ENCODE results near the gene CAPG. TPM values are rescaled to one million over a fixed set of nuclear protein-coding genes. Genes with fewer than 3 reads are reported as not detected.

CAPG gene
- total and polyA plus RNA-seq, 9 of the 15 experiments (the other 6 are each of a cell fraction or from before 2014, with no cell fraction given), result 10.6 to 90.4 (median 56.0) TPM

- TF ChIP-seq, protein P1, sequence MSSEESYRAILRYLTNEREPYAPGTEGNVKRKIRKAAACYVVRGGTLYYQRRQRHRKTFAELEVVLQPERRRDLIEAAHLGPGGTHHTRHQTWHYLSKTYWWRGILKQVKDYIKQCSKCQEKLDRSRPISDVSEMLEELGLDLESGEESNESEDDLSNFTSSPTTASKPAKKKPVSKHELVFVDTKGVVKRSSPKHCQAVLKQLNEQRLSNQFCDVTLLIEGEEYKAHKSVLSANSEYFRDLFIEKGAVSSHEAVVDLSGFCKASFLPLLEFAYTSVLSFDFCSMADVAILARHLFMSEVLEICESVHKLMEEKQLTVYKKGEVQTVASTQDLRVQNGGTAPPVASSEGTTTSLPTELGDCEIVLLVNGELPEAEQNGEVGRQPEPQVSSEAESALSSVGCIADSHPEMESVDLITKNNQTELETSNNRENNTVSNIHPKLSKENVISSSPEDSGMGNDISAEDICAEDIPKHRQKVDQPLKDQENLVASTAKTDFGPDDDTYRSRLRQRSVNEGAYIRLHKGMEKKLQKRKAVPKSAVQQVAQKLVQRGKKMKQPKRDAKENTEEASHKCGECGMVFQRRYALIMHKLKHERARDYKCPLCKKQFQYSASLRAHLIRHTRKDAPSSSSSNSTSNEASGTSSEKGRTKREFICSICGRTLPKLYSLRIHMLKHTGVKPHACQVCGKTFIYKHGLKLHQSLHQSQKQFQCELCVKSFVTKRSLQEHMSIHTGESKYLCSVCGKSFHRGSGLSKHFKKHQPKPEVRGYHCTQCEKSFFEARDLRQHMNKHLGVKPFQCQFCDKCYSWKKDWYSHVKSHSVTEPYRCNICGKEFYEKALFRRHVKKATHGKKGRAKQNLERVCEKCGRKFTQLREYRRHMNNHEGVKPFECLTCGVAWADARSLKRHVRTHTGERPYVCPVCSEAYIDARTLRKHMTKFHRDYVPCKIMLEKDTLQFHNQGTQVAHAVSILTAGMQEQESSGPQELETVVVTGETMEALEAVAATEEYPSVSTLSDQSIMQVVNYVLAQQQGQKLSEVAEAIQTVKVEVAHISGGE (CRISPR knock-in tag; IDR thresholded peaks at IDR 0.05), result peak in 1 of 3 experiments; percentile 75; a peak in 3 of 6 replicates
- TF ChIP-seq MYC (IDR thresholded peaks at IDR 0.05; ENCODE audit: low read depth, low read length) (peak; percentile 96), MYC (CRISPR knock-in tag; IDR thresholded peaks at IDR 0.05; ENCODE audit: borderline replicate concordance, low read depth) (peak; percentile 90), SMARCC2 (IDR thresholded peaks at IDR 0.05; ENCODE audit: low read depth) (no peak), FOXM1 (IDR thresholded peaks at IDR 0.05; ENCODE audit: low read depth) (no peak), FOXM1 (CRISPR knock-in tag; IDR thresholded peaks at IDR 0.05; ENCODE audit: low read depth) (peak; percentile 28; the same call in 1 of the 2 replicates), ZNF184 (CRISPR knock-in tag; IDR thresholded peaks at IDR 0.05) (no peak), TCF7L2 (IDR thresholded peaks at IDR 0.05; ENCODE audit: low read depth, low read length) (no peak), ZNF655 (CRISPR knock-in tag; IDR thresholded peaks at IDR 0.05) (no peak), CUX1 (CRISPR knock-in tag; IDR thresholded peaks at IDR 0.05) (no peak), ZBTB26 (CRISPR knock-in tag; IDR thresholded peaks at IDR 0.05) (no peak), GATAD2A (IDR thresholded peaks at IDR 0.05) (0 out of 2 replicates have a peak, but pooled peaks have one; percentile 34)
- TF ChIP-seq, protein P2, sequence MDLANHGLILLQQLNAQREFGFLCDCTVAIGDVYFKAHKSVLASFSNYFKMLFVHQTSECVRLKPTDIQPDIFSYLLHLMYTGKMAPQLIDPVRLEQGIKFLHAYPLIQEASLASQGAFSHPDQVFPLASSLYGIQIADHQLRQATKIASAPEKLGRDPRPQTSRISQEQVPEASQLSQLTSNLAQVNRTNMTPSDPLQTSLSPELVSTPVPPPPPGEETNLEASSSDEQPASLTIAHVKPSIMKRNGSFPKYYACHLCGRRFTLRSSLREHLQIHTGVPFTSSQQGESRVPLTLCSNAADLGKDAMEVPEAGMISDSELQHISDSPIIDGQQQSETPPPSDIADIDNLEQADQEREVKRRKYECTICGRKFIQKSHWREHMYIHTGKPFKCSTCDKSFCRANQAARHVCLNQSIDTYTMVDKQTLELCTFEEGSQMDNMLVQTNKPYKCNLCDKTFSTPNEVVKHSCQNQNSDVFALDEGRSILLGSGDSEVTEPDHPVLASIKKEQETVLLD (IDR thresholded peaks at IDR 0.05), result no peak
Observed at GRCh38 chr2:85418132-85419008, 8.2 kb upstream of the CAPG start, which contains the start of gene SH2D6 (continued).
